ENCODE results near the gene GRK5. TPM values are rescaled to one million over a fixed set of nuclear protein-coding genes. Genes with fewer than 3 reads are reported as not detected.
"Not testable (repeated sequence)": the region's sequence is repeated elsewhere in the genome, so short reads cannot be mapped to it uniquely, and the experiment has no call there.

The GRK5 gene
- total RNA-seq, 4 donors from 2014 or later: 43.5 to 61.7 (median 48.9) TPM

GRCh38 chr10:119459681-119460340 is 252.4 kb downstream of the GRK5 start:
- H3K4me1 ChIP-seq: no peaks in the 10 kb centered on the region
- H3K27ac ChIP-seq: no peak overlapping the region
- DNase-seq (ENCODE audit: low spot score in 2 of 2): no peak
- no peak for TF ChIP-seq EP300 (IDR thresholded peaks at IDR 0.05)
- no peak for TF ChIP-seq POLR2A (IDR thresholded peaks at IDR 0.05)
- TF ChIP-seq CTCF (IDR thresholded peaks at IDR 0.05): no peak
- WGBS, 2 donors: 86 to 92% methylated on average over 17 of the region's 17 CpGs
- no peaks in the 10 kb centered on the region for H3K9me3 ChIP-seq
- no peak overlapping the region for H3K4me3 ChIP-seq
- no peaks in the 10 kb centered on the region for H3K27me3 ChIP-seq
- H3K36me3 ChIP-seq: peaks cover 0 to 28% (median 0%) of the 10 kb centered on the region in 3 donors

- H3K4me1 ChIP-seq: no peaks in the 10 kb centered on the region
- no peaks in the 10 kb centered on the region for H3K9me3 ChIP-seq
- TF ChIP-seq POLR2A (IDR thresholded peaks at IDR 0.05) (no peak), EP300 (IDR thresholded peaks at IDR 0.05) (no peak), CTCF (IDR thresholded peaks at IDR 0.05) (no peak)
- H3K36me3 ChIP-seq: peaks cover 0 to 23% (median 0%) of the 10 kb centered on the region in 3 donors
- no peaks in the 10 kb centered on the region for H3K27me3 ChIP-seq
- H3K4me3 ChIP-seq: no peak overlapping the region
- no peak for DNase-seq (ENCODE audit: low spot score in 2 of 2)
- no peak overlapping the region for H3K27ac ChIP-seq
- 70 to 77% methylated on average over 11 of the region's 11 CpGs for WGBS, 2 donors
Observed at GRCh38 chr10:119460369-119461195, 253.2 kb downstream of the GRK5 start.

- no peak overlapping the region for H3K27ac ChIP-seq
- TF ChIP-seq POLR2A (IDR thresholded peaks at IDR 0.05): no peak
- WGBS, 2 donors: 84 to 97% methylated on average over 3 of the region's 3 CpGs
- no peaks in the 10 kb centered on the region for H3K9me3 ChIP-seq
- H3K36me3 ChIP-seq: peaks cover 0 to 15% (median 0%) of the 10 kb centered on the region in 3 donors
- DNase-seq (ENCODE audit: low spot score in 2 of 2): no peak
- no peak overlapping the region for H3K4me3 ChIP-seq
- H3K27me3 ChIP-seq: no peaks in the 10 kb centered on the region
- H3K4me1 ChIP-seq: peaks cover 0 to 6% (median 0%) of the 10 kb centered on the region in 4 donors
Observed at GRCh38 chr10:119461380-119461779, 254.0 kb downstream of the GRK5 start.

GRCh38 chr10:119461923-119462322 is 254.6 kb downstream of the GRK5 start:
- Histone ChIP-seq H3K4me1 (peaks cover 0 to 12% (median 0%) of the 10 kb centered on the region in 4 donors), H3K27me3 (no peaks in the 10 kb centered on the region), H3K9me3 (no peaks in the 10 kb centered on the region), H3K4me3 (no peak overlapping the region), H3K27ac (no peak overlapping the region), H3K36me3 (peaks cover 0 to 12% (median 0%) of the 10 kb centered on the region in 3 donors)
- TF ChIP-seq EP300 (IDR thresholded peaks at IDR 0.05) (no peak), POLR2A (IDR thresholded peaks at IDR 0.05) (no peak), CTCF (IDR thresholded peaks at IDR 0.05) (no peak)
- no peak for DNase-seq (ENCODE audit: low spot score in 2 of 2)
- 79 to 94% methylated on average over 2 of the region's 2 CpGs for WGBS, 2 donors

GRCh38 chr10:119462773-119463172 is 255.4 kb downstream of the GRK5 start:
- no peaks in the 10 kb centered on the region for H3K9me3 ChIP-seq
- H3K27ac ChIP-seq: no peak overlapping the region
- H3K4me1 ChIP-seq: peaks cover 0 to 14% (median 0%) of the 10 kb centered on the region in 4 donors
- DNase-seq (ENCODE audit: low spot score in 2 of 2): no peak
- H3K4me3 ChIP-seq: no peak overlapping the region
- peaks cover 0 to 6% (median 0%) of the 10 kb centered on the region in 3 donors for H3K36me3 ChIP-seq
- no peaks in the 10 kb centered on the region for H3K27me3 ChIP-seq
- TF ChIP-seq EP300 (IDR thresholded peaks at IDR 0.05): no peak
- no peak for TF ChIP-seq POLR2A (IDR thresholded peaks at IDR 0.05)
- no peak for TF ChIP-seq CTCF (IDR thresholded peaks at IDR 0.05)
- 88 to 94% methylated on average over 4 of the region's 4 CpGs for WGBS, 2 donors

- H3K9me3 ChIP-seq; H3K4me3 ChIP-seq; H3K27ac ChIP-seq; H3K27me3 ChIP-seq; H3K36me3 ChIP-seq; DNase-seq (ENCODE audit: low spot score in 2 of 2): not testable (repeated sequence)
- H3K4me1 ChIP-seq: peaks cover 0 to 14% (median 0%) of the 10 kb centered on the region in 4 donors
- WGBS, 2 donors: 84 to 85% methylated on average over 2 of the region's 2 CpGs
Observed at GRCh38 chr10:119463195-119463594, 255.8 kb downstream of the GRK5 start.

All from tibial nerve (tissue), 4 donors.